ENCODE data around the gene TMEM119.

TMEM119 gene, protein sequence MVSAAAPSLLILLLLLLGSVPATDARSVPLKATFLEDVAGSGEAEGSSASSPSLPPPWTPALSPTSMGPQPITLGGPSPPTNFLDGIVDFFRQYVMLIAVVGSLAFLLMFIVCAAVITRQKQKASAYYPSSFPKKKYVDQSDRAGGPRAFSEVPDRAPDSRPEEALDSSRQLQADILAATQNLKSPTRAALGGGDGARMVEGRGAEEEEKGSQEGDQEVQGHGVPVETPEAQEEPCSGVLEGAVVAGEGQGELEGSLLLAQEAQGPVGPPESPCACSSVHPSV

DNA sequence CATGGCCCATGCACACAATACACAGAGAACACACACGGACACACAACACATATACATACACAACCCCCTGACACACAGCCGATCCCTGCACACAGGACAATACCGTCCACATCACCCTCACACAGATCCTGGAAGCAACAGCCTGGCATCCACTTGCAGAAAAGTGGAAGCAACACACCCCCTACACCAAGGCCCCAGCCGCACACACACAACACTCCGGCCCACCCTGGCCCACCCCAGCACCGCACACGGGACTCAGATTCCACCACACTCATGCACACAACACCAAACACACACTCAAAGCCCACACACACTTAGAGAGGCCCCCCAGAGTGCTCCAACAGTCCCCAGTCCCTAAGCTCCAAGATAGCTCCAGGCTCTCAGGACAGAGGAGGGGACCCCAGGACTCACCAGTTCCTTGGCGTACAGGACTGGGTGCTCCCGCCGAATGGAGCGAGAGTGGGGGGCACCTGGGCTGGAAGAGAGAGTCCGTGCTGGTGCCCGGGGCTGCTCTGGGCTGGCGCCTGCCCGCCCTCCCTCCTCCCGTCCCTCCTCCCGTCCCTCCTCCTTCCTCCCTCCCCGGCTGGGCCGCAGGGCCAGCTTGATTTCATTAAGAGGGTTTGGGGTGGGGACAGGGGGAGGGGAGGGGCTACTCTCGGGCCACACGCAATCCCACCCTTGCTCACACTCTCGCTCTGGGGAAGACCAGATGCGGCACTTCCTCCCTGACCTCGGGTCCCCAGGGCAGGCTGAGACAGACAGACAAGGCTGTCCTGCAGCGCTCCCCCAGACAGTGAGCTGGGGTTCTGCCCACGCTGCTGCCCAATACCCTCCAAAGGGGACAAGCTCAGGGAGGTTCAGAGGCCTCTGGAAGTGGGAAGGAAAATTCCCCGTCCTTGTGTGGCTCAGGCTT is at the start of gene TMEM119:
Gene TMEM119 (minus strand): TSS at position 526 of the 913 bp plus-strand sequence. CDS start 5,701 bp downstream, outside the sequence.
- no peak for DNase-seq (ENCODE audit: low read depth)

DNA sequence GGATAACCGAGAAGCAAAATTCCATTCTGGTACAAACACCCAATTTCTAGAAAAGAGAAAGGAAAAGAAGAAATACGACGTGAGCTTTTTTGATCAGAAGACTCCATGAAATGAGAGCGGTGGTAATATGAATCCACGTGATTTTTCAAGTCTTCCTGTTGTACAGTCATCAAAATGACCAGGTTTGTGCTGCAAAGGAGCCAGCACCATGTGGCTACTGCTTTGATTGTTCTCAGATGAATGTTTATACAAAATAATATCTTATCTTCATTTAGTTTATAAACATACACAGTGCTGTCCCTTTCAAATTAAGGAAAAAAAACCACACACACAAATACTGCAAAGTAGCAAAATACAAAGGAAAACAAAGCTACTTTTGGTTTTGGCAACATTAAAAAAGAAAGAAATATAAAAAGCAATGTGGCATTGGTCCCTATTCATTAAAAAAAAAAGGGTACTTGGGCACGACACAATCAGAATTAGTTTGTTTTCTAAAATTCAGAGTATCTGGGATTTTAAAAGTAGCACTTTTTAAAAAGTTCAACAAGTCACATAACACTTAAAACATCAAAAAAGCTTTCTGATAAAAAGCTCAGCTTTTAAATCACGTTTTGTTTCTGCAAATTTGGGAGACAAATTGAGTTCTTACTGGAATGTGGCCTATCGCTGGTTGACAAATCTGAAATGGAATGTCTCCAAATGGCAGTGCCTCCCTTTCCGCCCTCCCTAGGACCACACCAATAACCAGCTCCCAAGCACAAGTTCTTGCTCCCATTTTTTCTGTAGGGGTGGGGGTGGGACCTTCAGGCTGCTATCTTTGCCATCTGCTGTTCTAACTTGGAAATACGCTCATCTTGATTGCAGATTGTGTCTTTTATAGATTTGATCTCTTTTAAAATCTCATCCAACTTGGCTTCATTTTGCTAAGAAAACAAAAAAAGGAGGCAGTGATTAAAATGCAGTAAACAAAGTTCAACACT is 49.0 kb upstream of the TMEM119 start:
- no peak for DNase-seq (ENCODE audit: low read depth)

DNA sequence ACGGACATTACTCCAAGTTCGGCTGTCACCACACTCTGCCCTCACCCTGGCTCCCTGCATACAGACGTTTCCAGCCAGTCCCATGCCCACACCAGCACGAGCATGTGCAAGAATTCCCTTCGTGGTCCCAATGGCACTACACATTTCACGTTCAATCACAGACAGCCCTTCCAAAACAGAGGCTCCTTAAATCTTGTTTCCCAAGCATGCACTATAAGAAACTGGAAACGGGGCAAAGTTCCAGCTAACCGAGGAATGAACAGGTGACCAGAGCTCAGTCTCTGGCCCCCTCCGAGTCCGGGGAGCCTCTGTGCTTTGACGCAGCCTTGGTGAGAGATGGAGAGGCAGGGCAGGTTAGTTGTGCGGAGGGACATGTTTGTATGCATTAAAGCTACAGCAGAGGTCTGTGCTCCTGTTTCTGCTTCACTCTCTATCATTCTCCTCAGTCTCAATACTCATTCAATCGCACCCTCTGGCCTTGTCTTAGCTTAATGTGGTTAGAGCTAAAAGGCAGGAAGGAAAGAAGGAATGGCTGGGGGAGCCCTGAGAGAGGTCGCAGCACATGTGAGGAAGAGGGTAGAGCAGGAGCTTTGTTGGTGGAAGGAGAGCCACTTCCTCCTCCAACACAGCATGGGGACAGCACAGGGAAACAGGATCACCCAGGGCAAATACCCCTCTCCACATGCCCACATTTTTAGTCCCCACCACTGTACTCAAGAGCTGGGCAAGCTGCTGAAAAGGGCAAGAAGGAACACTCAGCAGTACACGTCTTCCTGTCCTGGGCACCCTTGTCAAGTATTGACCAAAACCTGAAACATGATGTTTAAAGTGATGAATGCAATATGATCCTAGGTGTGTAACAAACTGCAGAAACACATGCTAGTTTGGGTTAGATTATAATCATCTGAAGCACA is 48.1 kb upstream of the TMEM119 start:
- DNase-seq (ENCODE audit: low read depth) = no peak

DNA sequence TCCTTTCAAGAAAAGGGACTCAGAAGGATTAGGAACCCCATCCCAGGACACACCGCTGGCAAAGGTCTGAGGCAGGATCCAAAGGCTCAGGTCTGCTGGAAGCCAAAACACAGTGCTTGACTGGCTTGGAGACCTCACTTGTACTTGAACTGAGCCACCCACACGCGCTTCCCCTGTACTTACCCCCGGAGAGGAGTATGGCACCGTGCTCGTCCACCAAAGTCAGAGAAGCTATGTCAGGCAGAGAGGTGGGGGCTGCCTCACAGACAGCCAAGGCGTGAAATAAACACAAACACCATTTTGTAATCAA is 46.9 kb upstream of the TMEM119 start:
- DNase-seq (ENCODE audit: low read depth) = no peak

DNA sequence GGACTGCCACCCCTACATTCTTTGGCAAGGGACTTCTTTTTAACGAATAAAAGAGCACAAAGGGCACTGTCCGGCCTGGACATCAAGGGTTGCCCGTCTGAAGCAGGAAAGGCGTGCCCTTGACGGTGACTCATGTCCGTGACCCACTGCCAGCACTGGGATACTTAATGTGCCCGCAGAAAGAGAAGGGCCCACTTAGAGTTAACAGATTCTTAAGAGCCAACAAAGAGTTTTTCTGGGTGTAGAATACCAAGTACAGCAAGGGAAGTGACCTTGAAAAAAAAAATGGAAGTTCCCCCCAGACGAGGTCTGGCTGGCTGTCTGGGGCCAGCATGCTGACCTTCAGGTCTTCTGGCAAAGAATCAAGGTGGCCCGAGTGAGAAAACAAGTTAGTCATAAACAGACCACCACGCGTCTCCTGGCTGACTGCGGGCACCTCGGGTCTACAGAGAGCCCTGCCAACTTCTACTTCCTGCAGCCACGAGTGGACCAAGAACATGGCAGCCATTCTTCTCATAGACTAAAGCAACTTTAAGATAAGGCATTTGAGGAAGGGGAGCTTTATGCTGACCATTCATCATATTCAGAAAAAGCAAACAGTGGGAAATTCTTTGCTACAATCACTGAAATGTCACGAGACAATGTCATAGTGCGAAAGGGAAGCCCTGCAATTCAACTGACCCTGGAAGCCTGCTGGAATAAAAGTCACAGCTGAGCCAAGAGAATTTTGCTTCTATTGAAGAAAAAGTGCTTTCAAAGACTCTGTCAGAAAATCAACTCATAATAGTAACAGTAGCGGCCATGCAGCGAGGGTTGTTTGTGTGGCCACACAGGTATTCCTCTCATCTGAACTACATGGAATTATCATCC is 46.3 kb upstream of the TMEM119 start:
- no peak for DNase-seq (ENCODE audit: low read depth)

DNA sequence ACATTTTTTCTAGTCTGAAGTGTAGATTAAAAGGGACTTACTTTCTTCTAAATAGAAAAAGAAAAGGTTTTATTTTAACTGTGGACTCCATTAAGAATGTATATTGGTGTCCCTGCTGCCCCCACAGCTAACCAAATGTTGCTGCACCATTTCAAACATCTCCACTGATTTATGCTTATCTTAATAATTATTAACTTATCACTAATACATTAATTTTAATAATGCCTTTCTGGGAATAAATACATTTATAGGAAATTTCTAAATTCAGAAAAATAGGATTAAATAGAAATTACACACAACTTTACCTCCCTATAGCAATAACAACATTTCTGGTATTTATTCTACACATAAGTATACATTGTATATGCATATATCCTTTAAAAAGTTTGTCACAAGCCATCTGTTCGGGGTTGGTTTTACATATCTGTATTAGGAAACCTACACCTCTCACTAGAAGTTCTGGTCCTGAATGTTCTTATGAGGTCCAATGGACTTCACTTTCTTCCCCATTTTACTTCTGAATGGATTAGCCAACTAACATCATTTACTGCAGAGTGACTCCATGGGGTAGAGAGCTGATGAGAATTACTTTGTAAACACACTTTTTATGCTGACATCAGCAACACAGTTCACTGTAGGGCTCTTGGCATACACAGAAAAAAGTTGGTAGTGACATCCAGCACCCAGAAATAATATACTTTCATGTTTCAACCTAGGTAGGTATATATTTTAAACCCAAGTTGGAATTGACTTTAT is 45.2 kb upstream of the TMEM119 start:
- DNase-seq (ENCODE audit: low read depth) = no peak

DNA sequence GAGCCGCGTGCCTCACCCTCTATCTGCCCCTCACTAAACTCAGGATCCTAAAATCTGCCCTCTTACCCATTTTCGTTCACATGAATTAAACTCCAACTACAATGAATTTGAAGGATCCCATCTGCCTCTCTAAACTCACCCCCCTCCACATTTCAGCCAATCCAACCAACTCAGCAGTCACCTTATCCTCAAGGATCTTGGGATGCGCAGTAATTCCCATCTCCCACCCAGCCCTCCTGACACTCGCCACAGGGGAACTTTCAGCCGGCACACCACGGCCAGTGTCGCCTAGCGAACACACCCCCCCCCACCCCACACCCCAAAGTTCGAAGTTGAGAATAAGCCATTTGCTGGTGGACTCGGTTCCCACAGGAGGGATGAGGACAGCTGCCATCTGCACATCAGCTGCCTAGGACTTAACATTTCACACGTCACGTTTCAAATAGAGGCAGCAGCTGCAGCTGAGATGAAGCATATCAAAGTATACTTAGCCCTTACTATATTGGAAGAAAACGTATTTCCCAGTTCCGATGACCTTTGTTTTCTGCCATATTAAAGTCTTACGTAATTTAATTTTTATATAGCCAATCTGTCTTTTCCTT is 44.5 kb upstream of the TMEM119 start:
- no peak for DNase-seq (ENCODE audit: low read depth)

DNA sequence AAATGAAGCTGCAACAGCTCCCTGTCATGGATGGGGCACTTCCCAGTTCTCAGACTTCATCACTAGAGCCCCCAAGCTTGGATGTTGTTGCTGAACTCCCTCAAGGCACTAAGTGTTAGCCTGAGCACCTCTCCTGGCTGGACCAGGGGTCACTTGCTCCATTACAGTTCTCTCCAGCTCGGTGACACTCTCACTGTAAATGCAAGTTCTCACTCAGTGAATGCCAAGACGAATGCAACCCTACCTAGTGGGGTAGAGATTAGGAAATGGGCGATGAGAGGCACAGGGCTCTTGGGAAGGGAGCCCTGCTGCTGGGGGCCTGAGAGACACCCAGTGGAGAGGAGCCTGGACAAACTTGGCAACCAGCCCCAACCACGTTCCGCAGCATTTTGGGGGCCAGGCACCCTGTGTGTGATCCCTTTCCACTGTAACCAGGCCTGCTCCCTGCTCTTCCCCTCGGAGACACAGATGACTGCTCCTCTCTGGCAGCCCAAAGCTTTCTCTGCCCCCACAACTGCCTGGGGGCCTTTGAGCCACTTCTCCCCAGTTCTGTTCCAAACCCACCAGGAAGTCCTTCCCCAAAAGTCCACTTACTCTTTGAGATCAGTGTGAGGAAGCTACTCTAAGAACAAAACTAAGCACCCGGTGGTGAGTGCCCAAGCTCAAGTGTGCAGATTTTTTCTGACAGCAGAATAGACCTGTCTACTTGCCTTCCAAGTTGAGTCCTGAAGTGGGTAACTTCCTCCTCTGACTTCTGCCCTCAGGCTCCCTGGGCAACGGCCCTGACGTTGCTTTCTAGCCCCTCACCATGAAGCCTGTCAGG is 43.8 kb upstream of the TMEM119 start:
- no peak for DNase-seq (ENCODE audit: low read depth)

DNA sequence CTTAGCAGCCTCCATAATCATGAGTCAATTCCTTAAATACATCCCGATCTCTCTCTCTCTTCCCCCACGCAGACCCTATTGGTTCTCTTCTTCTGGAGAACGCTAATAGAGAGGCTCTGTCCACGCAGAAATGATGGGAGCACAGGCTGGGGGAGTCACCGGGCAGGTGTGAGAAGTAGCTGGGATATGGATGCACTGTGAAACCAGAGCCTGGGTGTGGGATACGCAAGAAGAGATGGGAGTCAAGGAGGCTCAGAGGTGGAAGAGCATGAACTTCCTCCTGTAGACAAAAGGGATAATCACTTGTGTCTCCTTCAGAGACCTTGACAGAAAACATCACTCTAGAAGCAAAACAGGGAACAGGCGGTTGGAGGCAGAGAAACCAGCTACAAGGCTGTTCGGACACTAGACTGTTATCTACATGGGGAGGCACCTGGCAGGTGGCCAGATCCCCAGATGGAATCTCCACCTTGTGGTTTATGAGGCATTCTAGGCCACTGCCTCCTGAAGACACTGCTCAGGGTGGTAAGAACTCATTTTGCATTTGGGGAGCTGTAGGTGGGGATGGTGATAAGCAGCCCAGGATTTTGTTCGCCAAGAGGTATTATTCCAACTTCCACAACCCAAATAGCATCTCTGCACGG is 43.0 kb upstream of the TMEM119 start:
- no peak for DNase-seq (ENCODE audit: low read depth)

DNA sequence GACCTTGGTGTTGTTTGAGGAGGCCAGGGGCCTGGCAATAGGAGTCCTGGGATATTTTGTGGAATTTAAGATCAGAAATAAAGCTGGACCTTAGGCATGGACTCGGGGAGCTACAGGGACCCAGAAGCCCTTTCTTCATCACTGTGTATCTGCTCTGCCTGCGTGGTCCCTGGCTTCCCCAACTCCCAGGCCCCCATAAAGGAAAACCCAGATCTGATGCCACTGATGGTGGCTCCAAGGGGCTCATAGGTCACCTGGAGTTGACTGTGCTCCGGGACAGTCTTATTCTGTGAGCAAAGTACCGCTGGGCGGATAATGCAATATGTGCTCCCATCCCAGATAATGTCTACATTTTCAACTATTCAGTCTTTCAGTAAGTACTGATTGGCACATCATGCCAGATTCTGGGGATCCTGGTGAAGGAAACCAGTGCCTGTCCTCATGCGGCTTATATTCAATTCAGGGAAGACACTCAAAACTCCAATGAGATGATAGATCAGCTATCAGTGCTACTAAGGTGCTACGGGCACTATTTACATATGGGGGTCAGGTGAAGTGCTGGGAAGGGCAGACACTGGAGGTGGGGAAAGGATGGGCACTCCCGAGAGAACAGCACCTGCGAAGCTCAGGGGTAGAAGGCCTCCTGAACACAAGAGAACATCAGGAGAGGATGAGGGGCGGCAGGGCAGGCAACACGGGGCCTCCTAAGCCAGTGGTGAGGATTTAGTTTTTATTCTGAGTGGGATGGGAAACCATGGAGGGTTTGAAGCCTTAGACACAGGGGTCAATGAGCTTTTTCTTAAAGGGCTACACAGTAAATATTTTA is 41.3 kb upstream of the TMEM119 start:
- no peak for DNase-seq (ENCODE audit: low read depth)

DNA sequence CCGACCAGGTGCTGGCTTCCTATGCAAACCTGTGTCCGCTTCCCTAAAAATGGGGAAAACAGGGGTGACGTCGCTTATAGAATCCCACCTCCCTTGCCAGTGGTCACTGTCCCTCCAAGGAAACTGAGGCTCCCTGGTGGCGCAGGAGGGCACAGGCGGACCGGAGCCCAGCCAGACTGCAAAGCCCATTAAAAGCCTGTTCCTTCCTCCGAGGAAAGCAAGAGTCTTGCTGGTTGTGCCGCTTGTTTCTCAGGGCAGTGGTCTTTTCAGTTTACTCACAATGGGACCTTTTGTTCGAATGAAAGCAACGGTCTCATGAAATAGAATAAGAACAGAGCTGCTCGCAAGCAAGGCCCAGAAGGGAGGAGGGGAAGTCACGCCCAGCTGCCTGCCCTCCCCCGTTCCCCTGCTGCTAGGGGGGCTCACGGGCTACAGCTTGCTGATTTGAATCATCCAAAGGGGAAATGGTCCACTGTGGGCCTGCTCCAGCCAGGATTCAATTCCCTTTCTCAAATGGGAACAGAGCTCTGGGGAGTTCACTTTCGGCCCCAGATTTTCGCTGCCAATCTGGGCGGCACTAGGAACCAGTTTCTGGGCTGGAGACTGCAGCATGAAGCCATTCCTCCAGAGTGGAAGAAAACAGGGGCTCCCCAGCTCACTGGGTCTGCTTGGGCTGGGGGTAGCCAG is 40.4 kb upstream of the TMEM119 start:
- DNase-seq (ENCODE audit: low read depth) = no peak

DNA sequence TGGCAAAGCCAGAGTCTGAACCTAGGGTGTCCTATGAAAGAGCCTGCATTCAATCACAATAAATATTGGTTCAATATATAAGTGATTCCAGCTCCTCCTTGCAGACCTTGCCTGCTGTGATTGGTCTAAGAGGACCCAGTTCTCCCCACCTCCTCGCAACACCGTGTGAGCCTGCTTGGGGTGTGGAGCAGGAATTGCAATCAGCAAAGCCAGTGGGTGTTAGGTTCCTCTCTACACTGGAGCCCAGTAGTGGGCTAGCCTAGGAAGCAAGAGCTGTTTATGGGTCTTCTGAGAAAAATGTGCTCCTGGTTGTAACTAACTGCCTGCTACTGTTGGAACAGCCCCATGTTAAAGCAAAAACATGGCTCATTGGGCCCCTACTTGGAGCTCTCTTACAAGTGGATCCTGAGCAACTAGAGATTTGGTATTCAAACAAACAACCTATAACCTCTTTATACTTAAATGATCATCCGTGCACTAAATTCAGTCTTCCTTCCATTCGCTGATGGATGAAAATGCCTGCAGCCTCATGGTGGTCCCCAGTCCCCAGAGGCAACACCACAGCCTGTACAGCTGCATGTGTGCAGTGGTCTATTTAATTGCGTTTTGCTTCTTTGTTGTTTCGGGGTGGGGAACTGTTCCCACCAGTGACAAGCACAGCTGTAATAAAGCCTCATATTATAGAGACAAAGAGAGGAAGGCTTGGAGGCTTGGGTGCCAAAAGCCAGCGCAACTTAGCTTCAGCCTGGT is 39.5 kb upstream of the TMEM119 start:
- DNase-seq (ENCODE audit: low read depth) = no peak

DNA sequence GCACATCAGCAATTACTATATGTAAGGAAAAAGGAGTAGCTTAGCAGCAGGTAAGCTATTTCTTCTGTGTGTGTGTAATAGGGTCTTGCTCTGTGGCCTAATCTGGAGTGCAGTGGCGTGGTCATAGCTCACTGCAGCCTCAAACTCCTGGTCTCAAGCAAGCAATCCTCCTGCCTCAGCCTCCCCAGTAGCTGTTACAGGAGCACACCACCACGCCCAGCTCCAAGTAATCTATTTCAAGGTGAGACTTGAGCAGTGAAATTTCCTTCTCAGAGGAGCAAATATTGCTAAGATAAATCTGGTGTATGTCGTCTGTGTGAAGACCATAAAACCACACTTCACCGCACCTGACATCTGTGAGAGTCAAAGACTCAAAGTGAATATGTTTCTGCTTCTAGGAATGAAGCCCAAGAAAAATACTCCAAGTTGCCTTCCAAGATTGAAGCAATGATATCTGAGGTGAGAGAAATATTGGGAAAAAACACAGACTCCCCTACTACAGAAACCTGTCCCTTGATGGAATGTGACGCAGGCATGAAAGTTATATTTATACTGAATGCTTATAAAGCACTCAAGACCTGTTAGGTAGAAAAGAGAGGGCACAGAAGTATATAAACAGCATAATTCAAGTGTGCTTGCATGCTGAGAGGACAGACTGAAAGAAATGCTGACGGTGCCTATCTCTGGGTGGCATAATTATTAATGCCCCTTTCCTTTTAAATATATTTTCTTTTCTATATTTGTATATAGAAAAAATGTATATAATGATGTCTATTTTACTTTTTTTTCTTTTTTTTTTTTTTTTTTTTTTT is 38.3 kb upstream of the TMEM119 start:
- no peak for DNase-seq (ENCODE audit: low read depth)

DNA sequence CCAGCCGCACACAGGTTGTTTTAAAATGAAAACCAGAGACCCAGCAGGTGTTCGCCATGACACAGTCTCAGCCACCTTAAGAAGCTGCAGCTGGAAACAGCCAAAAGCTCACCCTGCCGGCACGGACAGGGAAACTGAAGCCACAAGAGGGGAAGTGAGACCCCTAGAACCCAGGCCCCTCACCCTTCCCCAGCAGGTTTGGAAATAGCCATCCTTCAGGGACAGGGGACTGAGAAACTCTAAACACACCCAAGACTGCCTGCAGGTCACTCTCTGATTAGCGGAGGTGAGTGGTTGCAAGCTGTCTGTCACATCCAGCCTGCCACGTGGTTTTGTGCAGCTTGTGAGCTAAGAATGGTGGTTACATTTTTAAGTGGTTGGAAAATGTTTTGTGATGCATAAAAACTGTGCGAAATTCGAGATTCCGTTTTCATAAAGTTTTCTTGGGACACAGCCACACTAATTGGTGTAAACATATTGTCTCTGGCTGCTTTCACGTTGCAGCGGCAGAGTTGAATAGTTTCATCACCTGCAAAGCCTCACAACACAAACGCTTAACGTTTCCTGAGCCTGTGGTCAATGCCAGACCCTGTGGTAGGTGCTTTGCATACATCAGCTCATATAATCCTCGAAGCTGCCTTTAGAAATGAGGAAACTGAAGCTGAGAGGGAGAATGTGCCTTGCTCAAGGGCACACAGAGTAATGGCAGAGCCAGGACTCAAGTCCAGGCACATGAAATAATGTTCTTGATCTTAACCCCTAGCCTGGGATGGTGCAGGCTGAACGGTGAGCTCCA is 37.5 kb upstream of the TMEM119 start:
- no peak for DNase-seq (ENCODE audit: low read depth)

Measured in stimulated activated CD8-positive, alpha-beta memory T cell treated with anti-CD3 and anti-CD28 coated beads, Interleukin-12 subunit alpha, Interleukin-12 subunit beta, amount 100 ng/mL, for 1 hour (primary cell).